Activated B cell treated with CpG ODN at 0.5 μM for 24 hours (primary cell): Measurements from ENCODE around the gene OR1C1. TPM values are rescaled to one million over a fixed set of nuclear protein-coding genes. Genes with fewer than 3 reads are reported as not detected.
"Not testable (repeated sequence)": the region's sequence is repeated elsewhere in the genome, so short reads cannot be mapped to it uniquely, and the experiment has no call there.

ENCODE experiments used
- ATAC-seq: fragments of 200-7000 bp; cut with Tn5 transposase; one replicate; pipeline ENCODE4 v1.10.0; 2021; ENCODE audit warnings: low read depth, mild to moderate bottlenecking, moderate library complexity
- CTCF ChIA-PET: fragments of 350-600 bp; sonication (Branson Sonifier 250); formaldehyde crosslinking; loops from one replicate; lab custom pipeline; 2021; ENCODE audit warnings: antibody characterized with exemption; lab: Charles Lee
- POLR2A ChIA-PET: fragments of 350-600 bp; sonication (Branson Sonifier 250); formaldehyde crosslinking; loops from one replicate; lab custom pipeline; 2021; ENCODE audit warnings: antibody characterized with exemption; lab: Charles Lee
- DNase-seq: peaks from one replicate; pipeline ENCODE4 v3.0.0; 2022
- H3K27ac Mint-ChIP-seq: one replicate; pipeline ENCODE4 v1.8.0; 2020; ENCODE audit warnings: mixed read lengths
- H3K27me3 Mint-ChIP-seq: one replicate; pipeline ENCODE4 v1.8.0; 2021; ENCODE audit warnings: mixed read lengths
- H3K36me3 Mint-ChIP-seq: one replicate; pipeline ENCODE4 v1.8.0; 2021; ENCODE audit warnings: low read depth, mixed read lengths
- H3K4me1 Mint-ChIP-seq: one replicate; pipeline ENCODE4 v1.8.0; 2021; ENCODE audit warnings: mixed read lengths
- H3K4me3 Mint-ChIP-seq: one replicate; pipeline ENCODE4 v1.8.0; 2020; ENCODE audit warnings: mild to moderate bottlenecking, mixed read lengths
- H3K9me3 Mint-ChIP-seq: one replicate; pipeline ENCODE4 v1.8.0; 2020; ENCODE audit warnings: mixed read lengths
- CTCF ChIP-seq: fragments of 200-600 bp; IDR thresholded peaks from one replicate; pipeline ENCODE4 v1.8.0; 2022; ENCODE audit warnings: antibody characterized with exemption, mild to moderate bottlenecking
- intact Hi-C: fragments of 100-400 bp; cut with micrococcal nuclease; formaldehyde crosslinking; loops from one replicate; pipeline ENCODE4 v1.15.1; 2024
- total RNA-seq: library from RNA; stranded (reverse); gene quantifications from 2 replicates; pipeline ENCODE4 v1.2.3, GENCODE V29; 2022

The OR1C1 gene
- total RNA-seq = not detected in 2 replicates

GRCh38 chr1:247760456-247760855 is at the start of gene OR1C1:
TSS of gene OR1C1 (minus strand) at chr1:247760556. CDS start at chr1:247758406, 2,150 bp downstream.
- Mint-ChIP-seq H3K4me3 (no peak within 1 kb of the TSS), H3K27me3 (no peaks in the 10 kb centered on the region), H3K36me3 (no peaks in the 10 kb centered on the region), H3K9me3 (no peaks in the 10 kb centered on the region), H3K4me1 (no peaks in the 10 kb centered on the region), H3K27ac (no peak within 1 kb of the TSS)
- CTCF ChIA-PET = no interaction called here
- intact Hi-C loops = no loop called here
- DNase-seq = no peak
- no peak for TF ChIP-seq CTCF
- no peak for ATAC-seq
- POLR2A ChIA-PET = no interaction called here

- ChIA-PET CTCF (no interaction called here), POLR2A (no interaction called here)
- no peak for TF ChIP-seq CTCF
- Mint-ChIP-seq H3K4me3 (no peak overlapping the region), H3K4me1 (no peaks in the 10 kb centered on the region), H3K27ac (no peak overlapping the region), H3K9me3 (peaks cover 2% of the 10 kb centered on the region), H3K36me3 (no peaks in the 10 kb centered on the region), H3K27me3 (no peaks in the 10 kb centered on the region)
- intact Hi-C loops = no loop called here
- ATAC-seq = no peak
- no peak for DNase-seq
These were observed 37.2 kb upstream of the OR1C1 start for GRCh38 chr1:247797518-247797917.

- Mint-ChIP-seq H3K27ac (no peak overlapping the region), H3K36me3 (no peaks in the 10 kb centered on the region), H3K4me3 (no peak overlapping the region), H3K27me3 (no peaks in the 10 kb centered on the region), H3K4me1 (no peaks in the 10 kb centered on the region), H3K9me3 (peaks cover 2% of the 10 kb centered on the region)
- no peak for ATAC-seq
- intact Hi-C loops = no loop called here
- ChIA-PET CTCF (no interaction called here), POLR2A (no interaction called here)
- no peak for TF ChIP-seq CTCF
- no peak for DNase-seq
These were observed 9.2 kb upstream of the OR1C1 start for GRCh38 chr1:247769603-247770002.

GRCh38 chr1:247754311-247754710 is 6.0 kb downstream of the OR1C1 start:
- H3K36me3 Mint-ChIP-seq, intact Hi-C loops, H3K27me3 Mint-ChIP-seq, CTCF ChIA-PET, DNase-seq, ATAC-seq, H3K4me1 Mint-ChIP-seq, H3K4me3 Mint-ChIP-seq, POLR2A ChIA-PET, H3K27ac Mint-ChIP-seq: not testable (repeated sequence)
- H3K9me3 Mint-ChIP-seq = peaks cover 19% of the 10 kb centered on the region

GRCh38 chr1:247749870-247750269 is 10.5 kb downstream of the OR1C1 start:
- H3K36me3 Mint-ChIP-seq = no peaks in the 10 kb centered on the region
- H3K4me1 Mint-ChIP-seq = no peaks in the 10 kb centered on the region
- H3K27me3 Mint-ChIP-seq = no peaks in the 10 kb centered on the region
- no peak for TF ChIP-seq CTCF
- no peak overlapping the region for H3K4me3 Mint-ChIP-seq
- ChIA-PET POLR2A (no interaction called here), CTCF (no interaction called here)
- no peak for ATAC-seq
- DNase-seq = no peak
- no peak overlapping the region for H3K27ac Mint-ChIP-seq
- intact Hi-C loops = no loop called here
- peaks cover 21% of the 10 kb centered on the region for H3K9me3 Mint-ChIP-seq

- no peaks in the 10 kb centered on the region for H3K27me3 Mint-ChIP-seq
- TF ChIP-seq CTCF = no peak
- no peak within 1 kb of the TSS for H3K27ac Mint-ChIP-seq
- no peak for ATAC-seq
- ChIA-PET POLR2A (no interaction called here), CTCF (no interaction called here)
- H3K9me3 Mint-ChIP-seq = peaks cover 21% of the 10 kb centered on the region
- H3K4me3 Mint-ChIP-seq = no peak within 1 kb of the TSS
- H3K36me3 Mint-ChIP-seq = no peaks in the 10 kb centered on the region
- DNase-seq = no peak
- intact Hi-C loops = no loop called here
- H3K4me1 Mint-ChIP-seq = no peaks in the 10 kb centered on the region
These were observed 12.3 kb downstream of the OR1C1 start, which contains the start of gene OR14A2 for GRCh38 chr1:247748041-247748440. TSS of gene OR14A2 (minus strand) at chr1:247748141.
